NCI-H524 (cell line): ENCODE data around the gene PCP4L1.
A peak's percentile ranks its signal among the peaks of the same experiment; 100 is the strongest.
"Not testable (repeated sequence)": the region's sequence is repeated elsewhere in the genome, so short reads cannot be mapped to it uniquely, and the experiment has no call there.

Experiments
- DNase-seq, 2 experiments: peaks; one replicate each; lab custom pipeline; 2025; lab: John Stamatoyannopoulos, UW

The PCP4L1 gene

DNA sequence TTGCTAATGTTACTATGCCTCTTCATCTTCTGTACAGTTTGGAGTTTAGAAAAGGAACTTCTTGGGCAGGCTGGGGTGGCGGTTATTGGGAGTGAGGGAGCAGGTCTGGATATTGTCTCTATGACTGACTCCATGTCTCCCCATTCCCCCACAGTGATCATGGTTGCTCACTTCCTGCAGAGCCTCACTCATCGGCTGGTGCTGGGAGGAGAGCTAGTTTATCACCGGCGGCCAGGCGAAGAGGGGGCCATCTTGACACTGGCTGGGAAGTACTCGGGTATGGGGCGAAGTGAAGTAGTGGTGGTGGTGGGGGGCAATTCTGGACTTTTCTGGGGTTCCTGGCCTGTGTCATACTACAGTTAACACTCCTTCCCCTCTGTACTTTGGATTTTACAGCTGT lies 30.5 kb upstream of the PCP4L1 start:
- DNase-seq: no peak

- DNase-seq: peak in 1 of 2 experiments; percentile 4
Measured at GRCh38 chr1:161229896-161230295, 28.6 kb upstream of the PCP4L1 start.

DNA sequence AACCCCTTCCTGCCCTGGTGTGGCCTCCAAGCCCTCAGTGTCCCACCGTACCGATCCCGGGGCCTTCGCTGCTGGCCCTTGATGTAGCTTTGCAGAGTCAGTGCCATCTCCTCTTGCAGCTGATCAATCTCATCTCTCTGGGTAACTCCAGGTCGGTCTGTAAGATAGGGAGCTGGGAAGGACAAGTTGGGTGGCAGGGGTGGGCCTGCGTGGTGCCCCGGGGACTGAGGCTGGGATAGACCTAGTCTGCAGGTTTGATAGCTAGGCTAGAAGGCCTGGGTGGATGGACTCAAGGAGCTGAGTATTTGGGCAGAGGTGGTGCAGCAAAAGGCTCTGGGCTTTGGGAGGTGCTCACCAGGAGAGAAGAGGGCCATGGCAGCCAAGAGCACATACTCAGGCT lies 27.8 kb upstream of the PCP4L1 start:
- no peak for DNase-seq

DNA sequence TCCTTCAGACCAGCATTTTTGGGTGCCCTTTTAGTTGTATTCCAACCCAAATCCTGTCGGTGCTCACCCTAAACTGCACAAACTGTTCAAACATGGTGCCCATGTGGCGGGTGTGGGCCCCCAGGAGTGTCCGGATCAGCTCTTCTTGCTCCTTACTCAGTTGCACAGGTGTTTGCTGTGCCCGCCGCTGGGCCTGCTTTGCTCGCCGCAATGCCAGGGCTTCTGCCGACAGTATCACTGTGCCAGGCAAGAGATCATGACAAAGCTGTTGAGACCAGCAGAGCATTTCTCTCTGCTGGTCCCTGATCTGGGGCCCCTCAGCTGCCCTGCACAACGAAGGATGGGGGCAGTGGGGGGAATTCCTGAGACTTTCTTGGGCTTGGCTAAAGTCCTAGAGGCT lies 25.4 kb upstream of the PCP4L1 start:
- DNase-seq: no peak

GRCh38 chr1:161235957-161236775 lies 22.4 kb upstream of the PCP4L1 start:
- DNase-seq: no peak

DNA sequence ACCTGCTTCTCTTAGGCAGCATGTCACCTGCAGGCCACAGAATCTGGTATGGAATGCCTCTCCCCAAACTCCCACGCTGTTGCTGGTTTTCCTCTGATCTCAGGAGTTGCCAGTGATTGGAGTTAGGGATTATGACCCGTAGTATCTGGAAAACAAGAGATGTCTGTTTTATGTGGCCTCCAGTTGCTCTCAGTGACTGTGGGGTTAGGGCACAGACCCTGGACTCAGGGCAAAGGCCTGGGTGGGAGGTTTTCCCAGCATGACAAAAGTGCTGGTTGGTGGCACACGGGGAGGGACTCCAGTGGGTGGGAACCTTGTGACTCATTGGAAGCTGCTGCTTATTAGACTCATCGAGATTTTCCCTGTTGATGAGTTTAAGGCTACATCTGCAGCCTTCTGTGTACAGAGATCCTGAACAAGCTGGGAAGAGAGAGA lies 20.5 kb upstream of the PCP4L1 start, which contains the start of gene NR1I3:
Gene NR1I3, minus strand, starts transcription at position 165 of the 435 bp plus-strand sequence. CDS start 1,638 bp downstream, outside the sequence.
- no peak for DNase-seq

DNA sequence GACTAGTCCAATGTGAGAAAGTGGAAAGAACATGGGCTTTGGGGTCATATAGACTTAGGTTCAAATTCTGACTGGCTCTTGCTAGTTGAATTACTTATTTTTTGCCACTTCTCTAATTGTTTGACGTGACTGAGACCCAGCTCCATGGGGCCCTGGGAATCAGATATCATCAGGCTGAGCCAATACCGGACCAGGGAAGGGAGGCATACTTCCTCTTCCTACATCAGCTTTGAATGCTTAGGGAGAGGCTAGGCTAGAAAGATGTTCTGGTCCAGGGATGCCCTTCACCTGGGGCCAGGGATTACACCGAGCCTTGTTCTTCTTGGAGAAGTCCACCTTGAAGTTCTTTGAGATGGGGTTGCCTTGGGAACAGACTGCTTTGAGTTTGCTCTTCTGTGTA lies 16.9 kb upstream of the PCP4L1 start:
- DNase-seq: no peak

DNA sequence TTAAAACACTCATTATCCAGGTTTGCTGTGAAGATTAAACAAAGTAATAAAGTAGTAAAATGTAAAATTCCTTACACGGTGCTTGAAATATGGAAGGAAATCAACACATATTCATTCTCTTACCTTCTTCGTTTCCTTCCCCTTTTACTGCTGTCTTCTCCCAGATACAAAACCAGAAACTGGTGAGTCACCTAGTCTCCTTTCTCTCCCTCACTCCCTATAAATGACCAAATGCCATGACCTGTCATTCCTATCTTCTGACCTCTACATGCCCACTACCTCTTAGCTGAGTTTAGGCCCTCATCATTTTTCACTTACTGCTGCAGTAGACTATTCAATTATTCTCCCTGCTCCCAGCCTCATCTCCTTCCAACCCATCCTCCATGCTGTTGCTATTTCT lies 16.2 kb upstream of the PCP4L1 start:
- no peak for DNase-seq

- no peak for DNase-seq
Measured at GRCh38 chr1:161244888-161245287, 13.7 kb upstream of the PCP4L1 start.

GRCh38 chr1:161250100-161250499 lies 8.4 kb upstream of the PCP4L1 start:
- DNase-seq: not testable (repeated sequence)

DNA sequence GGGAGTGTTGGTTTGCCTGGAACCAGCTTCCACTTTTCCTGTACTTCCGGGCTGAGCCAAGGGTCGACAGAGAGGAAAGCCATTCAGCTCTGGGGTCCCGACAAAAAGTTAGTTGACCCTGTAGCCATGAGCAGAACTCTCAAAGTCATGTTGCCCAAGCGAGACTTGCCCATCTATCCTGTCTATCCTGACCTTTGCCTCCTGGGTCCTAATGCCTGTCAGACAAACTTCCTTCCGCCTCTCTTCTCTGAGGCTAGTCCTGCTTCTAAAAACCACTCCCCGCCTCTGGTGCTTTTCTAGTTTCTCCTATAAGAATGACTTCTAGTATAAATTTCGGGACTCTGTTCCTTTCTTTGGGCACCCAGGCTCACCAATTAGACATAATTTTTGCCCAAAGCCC lies 7.7 kb upstream of the PCP4L1 start:
- no peak for DNase-seq

GRCh38 chr1:161251579-161251978 lies 7.0 kb upstream of the PCP4L1 start:
- DNase-seq: no peak

DNA sequence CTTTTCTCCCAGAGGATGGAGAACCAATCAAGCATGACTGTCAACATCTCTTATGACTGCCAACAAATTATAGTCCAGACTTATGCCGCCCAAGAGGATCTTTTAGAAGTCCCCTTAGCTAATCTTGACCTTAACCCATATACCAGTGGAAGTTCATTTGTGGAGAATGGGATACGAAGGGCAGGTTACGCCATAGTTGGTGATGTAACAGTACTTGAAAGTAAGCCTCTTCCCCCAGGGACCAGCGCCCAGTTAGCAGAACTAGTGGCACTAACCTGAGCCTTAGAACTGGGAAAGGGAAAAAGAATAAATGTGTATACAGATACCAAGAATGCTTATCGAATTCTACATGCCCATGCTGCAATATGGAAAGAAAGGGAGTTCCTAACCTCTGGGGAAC lies 3.2 kb upstream of the PCP4L1 start:
- DNase-seq: not testable (repeated sequence)

GRCh38 chr1:161255955-161256520 lies 2.5 kb upstream of the PCP4L1 start:
- DNase-seq: not testable (repeated sequence)

DNA sequence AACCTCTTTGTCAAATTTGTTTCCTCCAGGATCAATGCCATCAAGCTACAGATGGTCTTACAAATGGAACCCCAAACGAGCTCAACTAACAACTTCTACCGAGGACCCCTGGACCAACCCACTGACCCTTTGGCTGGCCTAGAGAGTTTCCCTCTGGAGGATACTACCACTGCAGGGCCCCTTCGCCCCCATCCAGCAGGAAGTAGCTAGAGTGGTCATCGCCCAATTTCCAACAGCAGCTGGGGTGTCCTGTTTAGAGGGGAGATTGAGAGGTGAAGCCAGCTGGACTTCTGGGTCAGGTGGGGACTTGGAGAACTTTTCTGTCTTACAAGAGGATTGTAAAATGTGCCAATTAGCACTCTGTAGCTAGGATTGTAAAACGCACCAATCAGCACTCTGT lies 1.4 kb upstream of the PCP4L1 start:
- DNase-seq: not testable (repeated sequence)

DNA sequence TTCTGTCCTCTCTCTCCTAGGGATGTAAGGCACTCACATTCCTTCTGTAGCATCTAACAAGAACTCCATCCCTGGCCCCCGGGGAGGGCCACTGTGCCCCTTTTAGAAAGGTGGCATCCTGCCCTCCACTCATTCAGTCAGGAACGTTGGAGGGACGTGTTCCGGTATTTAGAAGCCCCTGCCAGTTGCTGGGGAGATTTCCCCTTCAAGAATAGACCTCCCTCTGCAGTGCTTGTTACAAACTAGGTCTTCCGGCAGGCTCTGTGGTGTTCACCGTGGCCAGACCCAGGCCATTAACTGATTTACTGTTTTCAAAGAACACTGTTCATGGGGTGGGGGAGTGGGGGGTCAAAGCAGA lies 779 bp downstream of the PCP4L1 start:
- DNase-seq: peak in 1 of 2 experiments; percentile 9

GRCh38 chr1:161259765-161260164 lies 1.2 kb downstream of the PCP4L1 start:
- no peak for DNase-seq

DNA sequence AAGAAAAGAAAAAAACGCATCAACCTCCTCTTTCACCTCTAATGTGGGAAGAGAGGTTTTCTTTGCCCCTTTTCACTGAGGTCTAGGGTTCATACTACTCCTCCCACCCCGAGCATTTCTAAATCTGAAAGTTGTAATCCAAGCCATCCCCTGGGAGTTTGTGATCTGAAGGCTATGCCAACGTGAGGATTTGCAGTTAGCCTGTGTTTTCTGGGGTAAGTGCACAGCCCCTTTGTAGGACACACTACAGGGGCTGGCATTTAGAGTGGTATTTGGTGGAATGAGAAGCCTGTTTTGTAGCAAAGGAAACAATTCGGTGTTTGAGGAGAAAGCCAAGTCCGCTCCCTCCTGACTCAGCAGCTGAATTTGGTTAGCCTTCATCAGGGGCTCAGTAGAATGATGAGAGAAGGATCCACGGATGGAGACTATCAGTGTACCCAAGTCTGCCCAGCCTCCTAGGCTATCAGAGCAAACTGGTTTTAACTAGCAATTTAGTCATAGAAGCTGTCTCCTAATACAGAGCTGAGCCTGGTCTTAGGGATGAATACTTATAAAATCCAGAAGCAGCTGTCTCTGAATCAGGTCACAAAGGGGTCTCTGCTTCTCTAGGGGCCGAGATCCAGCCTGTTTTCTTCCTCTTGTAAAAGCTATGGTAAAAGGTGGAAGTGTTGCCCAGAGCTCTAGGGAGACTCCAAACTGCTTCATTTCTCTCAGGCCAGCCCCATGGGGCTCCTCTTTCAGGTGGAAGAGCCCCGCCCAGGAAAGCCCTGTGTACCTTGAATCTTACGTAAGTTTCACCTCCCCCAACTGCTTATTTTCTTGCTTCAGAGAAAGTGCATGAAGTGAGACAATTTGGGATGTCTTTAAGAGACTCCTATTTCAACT lies 2.1 kb downstream of the PCP4L1 start:
- peak in 1 of 2 experiments; percentile 53 for DNase-seq

DNA sequence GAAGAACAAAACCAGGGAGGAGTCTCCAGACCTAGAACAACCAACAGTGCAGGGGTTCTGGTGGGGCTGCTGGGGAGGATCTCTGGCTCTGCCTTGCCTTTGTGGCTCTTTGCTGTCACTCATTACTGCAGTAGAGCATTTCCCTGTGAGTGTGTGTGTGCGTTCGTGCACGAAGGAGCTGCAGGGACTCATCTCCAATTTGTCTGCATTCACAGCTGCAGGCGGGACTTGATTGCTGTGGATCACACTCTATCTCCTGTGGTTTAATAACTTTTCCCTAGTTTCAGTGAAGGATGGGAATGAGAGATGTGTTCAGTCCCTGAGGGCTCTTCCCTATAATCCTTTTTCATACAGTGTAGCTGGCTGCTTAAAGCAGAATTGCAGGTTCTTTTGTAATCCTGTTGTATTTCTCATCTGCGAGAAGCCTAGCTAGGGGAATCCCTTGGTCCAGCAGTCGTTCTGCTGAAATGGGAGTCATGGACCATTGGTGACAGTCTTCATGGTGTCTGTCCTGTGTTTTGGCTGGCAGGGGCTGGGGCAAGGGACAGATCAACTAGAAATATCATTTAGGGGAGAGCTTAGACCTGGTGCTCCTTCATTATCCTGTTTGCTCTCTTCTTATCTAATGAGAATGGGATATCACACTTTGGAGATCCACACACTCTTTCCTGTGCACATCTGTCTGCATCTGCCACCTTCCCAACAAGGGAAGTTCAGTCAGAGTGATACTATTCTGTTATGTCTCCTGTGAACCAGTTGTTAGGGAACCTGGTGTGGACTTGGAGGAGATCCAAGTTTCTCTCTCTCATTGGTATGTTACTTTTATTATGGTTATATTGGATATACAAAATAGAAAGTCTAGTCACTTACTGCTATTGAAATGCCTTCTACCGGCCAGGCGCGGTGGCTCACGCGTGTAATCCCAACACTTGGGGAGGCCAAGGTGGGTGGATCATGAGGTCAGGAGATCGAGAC lies 3.0 kb downstream of the PCP4L1 start:
- no peak for DNase-seq

GRCh38 chr1:161265305-161265704 lies 6.8 kb downstream of the PCP4L1 start:
- DNase-seq: no peak

DNA sequence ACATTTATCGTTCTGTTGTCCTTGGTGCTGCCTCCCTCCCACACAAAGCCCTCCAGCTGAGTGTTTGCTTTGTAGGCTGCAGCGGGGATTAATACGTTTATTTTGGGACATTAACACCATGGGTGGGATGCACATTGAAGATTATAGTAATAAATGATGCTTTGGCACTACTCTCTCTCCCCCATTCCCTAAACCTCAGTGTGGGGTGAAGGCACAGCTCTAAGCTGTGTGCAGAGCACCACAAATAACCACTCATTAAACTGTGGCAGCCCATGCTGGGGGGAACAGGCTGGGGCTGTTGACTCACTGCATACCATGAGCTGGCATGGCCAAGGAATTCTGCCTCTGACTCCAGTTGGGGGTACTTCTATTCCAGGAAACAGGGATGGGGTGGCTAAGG lies 7.7 kb downstream of the PCP4L1 start:
- no peak for DNase-seq
